Endothelial cell of umbilical vein (primary cell): ENCODE results near the gene CALN1.

Experiments
- EZH2 ChIP-seq: IDR thresholded peaks from 2 replicates; pipeline ENCODE4 v1.6.1; 2012; ENCODE audit warnings: borderline replicate concordance, low read depth, mild to moderate bottlenecking, moderate library complexity, low read length, inconsistent platforms; ENCODE audit not compliant: severe bottlenecking
- POLR2A ChIP-seq: IDR thresholded peaks from 2 replicates; pipeline ENCODE4 v1.6.1; 2012; ENCODE audit warnings: low read depth, mild to moderate bottlenecking, control low read depth, low read length
- POLR2AphosphoS5 ChIP-seq: IDR thresholded peaks from 2 replicates; pipeline ENCODE4 v1.6.1; 2012; ENCODE audit warnings: low read depth, mild to moderate bottlenecking, control low read depth, low read length, moderate library complexity; ENCODE audit not compliant: insufficient read depth
- TF ChIP-seq, protein P1 (sequence below), 2 donors: IDR thresholded peaks; 1 replicate in 1 of 2; 2 replicates in 1 of 2; pipeline ENCODE4 v1.5.1; 2011; ENCODE audit warnings: low read length in 2 of 2, mild to moderate bottlenecking in 2 of 2, moderate library complexity in 2 of 2, control low read depth in 1 of 2, inconsistent platforms in 1 of 2, low read depth in 1 of 2; ENCODE audit not compliant: insufficient read depth in 1 of 2; ENCODE audit errors: extremely low read depth in 1 of 2
- TF ChIP-seq, protein P2 (sequence below): IDR thresholded peaks from 2 replicates; pipeline ENCODE4 v1.6.1; 2011; ENCODE audit not compliant: insufficient read depth, insufficient read length

DNA sequence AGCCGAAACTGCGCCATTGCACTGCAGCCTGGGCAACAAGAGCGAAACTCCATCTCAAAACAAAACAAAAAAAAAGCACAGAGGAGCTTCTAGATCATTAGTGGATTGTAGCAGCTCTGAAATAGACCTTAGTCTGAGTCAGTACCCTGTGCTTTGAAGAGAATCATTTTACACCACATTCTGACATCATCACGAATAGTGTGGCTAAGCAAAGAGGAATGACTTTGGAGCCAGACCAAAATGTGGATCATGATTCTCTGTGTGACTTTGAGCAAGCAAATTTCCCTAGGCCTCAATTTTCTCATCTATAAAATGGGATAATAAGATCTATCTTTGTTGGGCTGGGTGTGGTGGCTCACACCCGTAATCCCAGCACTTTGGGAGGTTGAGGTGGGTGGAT, 618.9 kb downstream of the CALN1 start:
- TF ChIP-seq POLR2A, result no peak
- TF ChIP-seq, protein P1, sequence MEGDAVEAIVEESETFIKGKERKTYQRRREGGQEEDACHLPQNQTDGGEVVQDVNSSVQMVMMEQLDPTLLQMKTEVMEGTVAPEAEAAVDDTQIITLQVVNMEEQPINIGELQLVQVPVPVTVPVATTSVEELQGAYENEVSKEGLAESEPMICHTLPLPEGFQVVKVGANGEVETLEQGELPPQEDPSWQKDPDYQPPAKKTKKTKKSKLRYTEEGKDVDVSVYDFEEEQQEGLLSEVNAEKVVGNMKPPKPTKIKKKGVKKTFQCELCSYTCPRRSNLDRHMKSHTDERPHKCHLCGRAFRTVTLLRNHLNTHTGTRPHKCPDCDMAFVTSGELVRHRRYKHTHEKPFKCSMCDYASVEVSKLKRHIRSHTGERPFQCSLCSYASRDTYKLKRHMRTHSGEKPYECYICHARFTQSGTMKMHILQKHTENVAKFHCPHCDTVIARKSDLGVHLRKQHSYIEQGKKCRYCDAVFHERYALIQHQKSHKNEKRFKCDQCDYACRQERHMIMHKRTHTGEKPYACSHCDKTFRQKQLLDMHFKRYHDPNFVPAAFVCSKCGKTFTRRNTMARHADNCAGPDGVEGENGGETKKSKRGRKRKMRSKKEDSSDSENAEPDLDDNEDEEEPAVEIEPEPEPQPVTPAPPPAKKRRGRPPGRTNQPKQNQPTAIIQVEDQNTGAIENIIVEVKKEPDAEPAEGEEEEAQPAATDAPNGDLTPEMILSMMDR (IDR thresholded peaks at IDR 0.05; ENCODE audit: extremely low read depth in 1 of 2, insufficient read depth in 1 of 2, low read depth in 1 of 2, low read length in 2 of 2), result no peak
- TF ChIP-seq POLR2AphosphoS5, result no peak
- TF ChIP-seq, protein P2, sequence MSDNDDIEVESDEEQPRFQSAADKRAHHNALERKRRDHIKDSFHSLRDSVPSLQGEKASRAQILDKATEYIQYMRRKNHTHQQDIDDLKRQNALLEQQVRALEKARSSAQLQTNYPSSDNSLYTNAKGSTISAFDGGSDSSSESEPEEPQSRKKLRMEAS, result no peak
- no peak for TF ChIP-seq EZH2
